HFF-Myc (cell line): ENCODE measurements around the gene EYS.

Experiments
- DNase-seq: peaks from one replicate; pipeline ENCODE4 v3.0.0-alpha.2; 2011; ENCODE audit warnings: low read depth; ENCODE audit errors: extremely low read depth
- H3K4me3 ChIP-seq: replicated peaks from 2 replicates; pipeline ENCODE4 v1.5.1; 2011; ENCODE audit warnings: low read depth, mild to moderate bottlenecking, control low read depth, low read length
- CTCF ChIP-seq: IDR thresholded peaks from 2 replicates; pipeline ENCODE4 v1.5.1; 2012; ENCODE audit warnings: mild to moderate bottlenecking, low read depth, low read length, control low read depth; ENCODE audit errors: missing control alignments

Gene EYS

GRCh38 chr6:65148839-65149238 lies 558.2 kb downstream of the EYS start:
- DNase-seq: no peak
- H3K4me3 ChIP-seq: no peak overlapping the region
- TF ChIP-seq CTCF: no peak

- no peak for TF ChIP-seq CTCF
- DNase-seq: no peak
- H3K4me3 ChIP-seq: no peak overlapping the region
Measured at GRCh38 chr6:65135567-65135966, 571.5 kb downstream of the EYS start.

- no peak for TF ChIP-seq CTCF
- H3K4me3 ChIP-seq: no peak overlapping the region
- DNase-seq: no peak
Measured at GRCh38 chr6:65126667-65127066, 580.4 kb downstream of the EYS start.

GRCh38 chr6:65123521-65123920 lies 583.5 kb downstream of the EYS start:
- DNase-seq: no peak
- H3K4me3 ChIP-seq: no peak overlapping the region
- TF ChIP-seq CTCF: no peak

DNA sequence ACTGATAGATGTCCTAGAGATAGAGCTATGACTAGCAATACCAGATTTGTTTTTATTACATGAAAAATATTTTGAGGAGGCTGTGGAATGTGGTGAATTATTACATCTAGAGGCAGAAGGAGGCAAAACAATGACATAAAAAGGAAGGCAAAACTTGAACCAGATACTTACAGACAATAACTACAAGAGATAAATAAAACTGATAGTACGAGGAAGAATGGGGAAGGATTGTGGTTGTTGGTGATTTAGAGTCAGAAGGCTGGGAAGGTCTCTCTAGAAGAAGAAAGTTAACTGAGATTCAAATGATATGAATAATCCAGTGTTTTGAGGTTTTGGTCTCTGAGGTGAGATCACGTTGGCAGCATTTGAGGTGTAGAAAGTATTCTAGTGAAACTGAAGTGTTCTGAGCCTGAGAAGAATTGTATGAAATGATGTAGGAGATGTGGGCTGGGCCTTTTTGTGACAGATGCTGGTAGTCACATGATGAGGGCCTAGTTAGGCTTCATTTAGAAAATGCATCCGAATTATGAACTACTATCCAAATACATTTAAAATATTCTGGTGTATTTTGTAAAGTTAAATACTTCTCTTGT lies 589.1 kb downstream of the EYS start:
- DNase-seq: no peak
- TF ChIP-seq CTCF: no peak
- no peak overlapping the region for H3K4me3 ChIP-seq

- no peak for TF ChIP-seq CTCF
- DNase-seq: no peak
- H3K4me3 ChIP-seq: no peak overlapping the region
Measured at GRCh38 chr6:65116326-65116725, 590.7 kb downstream of the EYS start.

DNA sequence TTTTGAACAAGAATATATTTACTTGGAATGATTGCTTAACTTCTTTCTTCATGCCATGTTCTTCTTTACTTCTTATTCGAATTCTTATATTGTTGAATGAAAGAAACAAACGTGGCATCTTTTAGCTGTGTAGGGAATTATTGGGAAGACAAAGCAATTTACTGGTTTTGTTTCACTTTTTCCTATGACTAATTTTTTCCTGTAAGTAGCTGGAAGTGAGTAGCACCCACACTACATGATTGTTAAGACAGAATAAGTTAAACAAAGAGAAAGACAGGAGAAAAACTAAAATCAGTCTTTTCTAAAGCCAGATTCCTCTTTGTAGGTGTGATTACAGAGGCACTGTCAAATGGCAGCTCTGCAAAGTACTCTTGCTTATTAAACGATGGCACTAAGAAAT lies 593.4 kb downstream of the EYS start:
- TF ChIP-seq CTCF: no peak
- no peak overlapping the region for H3K4me3 ChIP-seq
- no peak for DNase-seq
